Measurements from ENCODE around the gene WDTC1. TPM values are rescaled to one million over a fixed set of nuclear protein-coding genes. Genes with fewer than 3 reads are reported as not detected.
"Not testable (repeated sequence)": the region's sequence is repeated elsewhere in the genome, so short reads cannot be mapped to it uniquely, and the experiment has no call there.

The WDTC1 gene
- polyA plus RNA-seq, 3 donors from 2014 or later = 3.2 to 16.4 (median 5.6) TPM

DNA sequence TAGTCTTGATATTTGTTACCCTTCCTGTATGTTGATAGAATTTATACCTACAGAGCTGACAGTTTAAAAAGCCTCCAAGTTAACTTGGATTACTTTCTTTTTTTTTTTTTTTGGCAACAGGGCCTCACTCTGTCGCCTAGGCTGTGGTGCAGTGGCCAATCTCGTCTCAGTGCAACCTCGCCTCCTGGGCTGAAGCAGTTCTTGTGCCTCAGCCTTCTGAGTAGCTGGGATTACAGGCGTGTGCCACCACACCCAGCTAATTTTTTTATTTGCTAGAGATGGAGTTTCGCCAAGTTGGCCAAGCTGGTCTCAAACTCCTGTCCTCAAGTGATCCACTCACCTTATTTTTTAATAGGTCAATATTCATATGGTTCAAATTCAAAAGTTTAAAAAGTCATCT is 32.7 kb downstream of the WDTC1 start:
- peaks cover 3 to 6% of the 10 kb centered on the region in 2 donors for H3K4me1 Mint-ChIP-seq
- no peak for DNase-seq
- peaks cover 0 to 8% (median 7%) of the 10 kb centered on the region in 3 donors for H3K36me3 Mint-ChIP-seq
- H3K27ac Mint-ChIP-seq = no peak overlapping the region
- H3K9me3 Mint-ChIP-seq = no peaks in the 10 kb centered on the region
- H3K27me3 Mint-ChIP-seq (ENCODE audit: low read depth in 3 of 3) = no peaks in the 10 kb centered on the region
- no peak overlapping the region for H3K4me3 Mint-ChIP-seq

DNA sequence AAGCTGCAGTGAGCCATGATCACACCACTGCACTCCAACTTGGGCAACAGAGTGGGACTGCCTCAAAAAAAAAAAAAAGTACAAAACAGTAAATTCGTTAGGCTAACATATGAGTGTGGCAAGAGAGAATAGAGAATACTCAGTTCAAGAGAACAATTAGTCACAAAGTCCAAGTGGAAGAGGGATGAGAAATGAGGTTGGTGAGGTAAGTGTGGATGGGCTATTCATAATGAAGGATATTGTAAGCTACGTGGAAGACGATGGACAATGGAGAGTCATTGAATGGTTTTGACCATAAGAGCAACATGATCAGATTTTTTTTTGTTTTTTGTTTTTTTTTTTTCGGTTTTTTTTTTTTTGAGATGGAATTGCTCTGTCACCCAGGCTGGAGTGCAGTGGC is 34.8 kb downstream of the WDTC1 start:
- Mint-ChIP-seq H3K27ac (no peak overlapping the region), H3K4me3 (no peak overlapping the region), H3K9me3 (no peaks in the 10 kb centered on the region), H3K27me3 (ENCODE audit: low read depth in 3 of 3) (no peaks in the 10 kb centered on the region), H3K4me1 (peaks cover 3 to 6% of the 10 kb centered on the region in 2 donors), H3K36me3 (peaks cover 6 to 8% (median 8%) of the 10 kb centered on the region in 3 donors)
- DNase-seq = no peak

GRCh38 chr1:27274204-27274603 is 39.8 kb downstream of the WDTC1 start:
- no peak for DNase-seq
- H3K36me3 Mint-ChIP-seq = peaks cover 10 to 21% (median 11%) of the 10 kb centered on the region in 3 donors
- H3K4me3 Mint-ChIP-seq = no peak overlapping the region
- H3K4me1 Mint-ChIP-seq = peaks cover 17 to 29% of the 10 kb centered on the region in 2 donors
- no peaks in the 10 kb centered on the region for H3K9me3 Mint-ChIP-seq
- H3K27me3 Mint-ChIP-seq (ENCODE audit: low read depth in 3 of 3) = no peaks in the 10 kb centered on the region
- H3K27ac Mint-ChIP-seq = no peak overlapping the region

DNA sequence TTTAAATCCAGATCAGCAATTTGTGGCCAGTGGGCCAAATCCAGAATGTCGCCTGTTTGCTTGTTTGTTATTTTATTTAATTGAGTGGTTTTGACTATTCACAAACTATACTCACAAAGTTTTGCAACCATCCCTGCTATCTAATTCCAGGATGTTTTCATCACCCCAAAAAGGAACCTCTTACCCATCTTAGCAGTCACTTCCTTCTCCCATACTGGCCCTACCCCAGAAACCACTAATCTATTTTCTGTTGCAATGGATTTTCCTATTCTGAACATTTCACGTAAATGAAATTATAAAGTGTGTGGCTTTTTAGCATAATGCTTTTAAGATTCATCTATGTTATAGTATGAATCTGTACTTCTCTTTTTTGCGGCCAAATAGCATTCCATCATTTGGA is 41.3 kb downstream of the WDTC1 start:
- Mint-ChIP-seq H3K36me3 (peaks cover 7 to 21% (median 10%) of the 10 kb centered on the region in 3 donors), H3K4me3 (no peak overlapping the region), H3K9me3 (no peaks in the 10 kb centered on the region), H3K4me1 (peaks cover 16 to 25% of the 10 kb centered on the region in 2 donors), H3K27me3 (ENCODE audit: low read depth in 3 of 3) (no peaks in the 10 kb centered on the region), H3K27ac (peak overlapping the region in 1 of 6 donors; percentile 30)
- DNase-seq = no peak

DNA sequence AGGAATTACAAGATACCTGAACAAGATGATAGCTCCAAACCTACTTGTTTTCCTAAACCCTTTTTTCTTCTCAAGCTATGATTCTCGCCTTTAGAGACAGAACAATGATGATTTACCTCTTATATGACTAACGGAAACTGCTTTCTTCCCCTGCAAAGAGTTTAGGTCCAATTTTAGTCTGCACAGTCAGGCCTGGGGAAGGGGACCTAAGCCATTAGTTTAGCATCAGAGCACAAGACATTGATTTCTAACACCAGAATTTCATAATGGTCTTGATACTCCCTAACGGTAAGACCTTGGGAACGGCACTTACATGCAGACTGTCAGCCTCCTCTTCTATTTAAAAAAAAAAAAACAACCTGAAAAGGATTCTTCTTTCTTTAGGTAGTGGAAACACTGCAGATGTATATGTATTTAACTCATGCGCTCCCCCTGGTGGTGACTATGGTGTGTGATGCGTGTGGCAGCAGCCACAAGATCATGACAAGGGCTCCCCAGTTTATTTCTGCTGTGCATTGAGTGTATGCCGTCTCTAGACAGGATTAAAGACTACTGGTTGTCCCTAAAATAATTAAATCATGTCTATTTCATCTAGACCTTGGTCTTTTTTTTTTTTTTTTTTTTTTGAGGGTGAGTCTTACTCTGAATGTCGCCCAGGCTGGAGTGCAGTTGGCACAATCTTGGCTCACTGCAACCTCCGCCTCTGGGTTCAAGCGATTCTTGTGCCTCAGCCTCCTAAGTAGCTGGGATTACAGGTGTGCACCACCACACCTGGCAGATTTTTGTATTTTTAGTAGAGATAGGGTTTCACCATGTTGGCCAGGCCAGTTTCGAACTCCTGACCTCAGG is 50.2 kb downstream of the WDTC1 start:
- Mint-ChIP-seq H3K9me3 (no peaks in the 10 kb centered on the region), H3K36me3 (peaks cover 15 to 22% (median 16%) of the 10 kb centered on the region in 3 donors), H3K4me1 (peaks cover 0 to 2% of the 10 kb centered on the region in 2 donors), H3K4me3 (no peak overlapping the region), H3K27ac (peak overlapping the region in 2 of 6 donors; percentile 4 to 81), H3K27me3 (ENCODE audit: low read depth in 3 of 3) (peaks cover 0 to 3% (median 0%) of the 10 kb centered on the region in 3 donors)
- DNase-seq = peak; percentile 70 to 80 (median 71)

DNA sequence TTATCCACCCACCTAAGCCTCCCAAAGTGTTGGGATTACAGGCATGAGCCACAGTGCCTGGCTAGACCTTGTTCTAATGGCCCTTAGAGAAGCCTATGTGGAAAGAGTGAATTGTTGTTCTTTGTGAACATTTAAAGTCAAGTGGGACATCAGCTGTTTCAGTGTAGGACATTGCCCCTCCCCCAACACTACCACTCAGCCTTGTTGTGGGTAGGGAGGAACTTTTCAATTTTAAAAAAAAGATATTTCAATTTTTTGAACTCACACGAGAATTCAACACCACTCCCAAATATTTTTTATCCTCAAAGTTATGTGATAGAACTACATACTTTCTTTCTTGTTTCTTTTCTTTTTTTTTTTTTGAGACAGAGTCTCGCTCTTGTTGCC is 50.8 kb downstream of the WDTC1 start:
- H3K36me3 Mint-ChIP-seq = peaks cover 15 to 22% (median 16%) of the 10 kb centered on the region in 3 donors

GRCh38 chr1:27285821-27286220 is 51.4 kb downstream of the WDTC1 start:
- H3K4me1 Mint-ChIP-seq; DNase-seq; H3K27ac Mint-ChIP-seq; H3K27me3 Mint-ChIP-seq (ENCODE audit: low read depth in 3 of 3); H3K9me3 Mint-ChIP-seq; H3K4me3 Mint-ChIP-seq: not testable (repeated sequence)
- peaks cover 15 to 28% (median 21%) of the 10 kb centered on the region in 3 donors for H3K36me3 Mint-ChIP-seq

More for the DNA sequence above, 50.8 kb downstream of the WDTC1 start:
- DNase-seq = no peak
- H3K27me3 Mint-ChIP-seq (ENCODE audit: low read depth in 3 of 3) = peaks cover 0 to 3% (median 0%) of the 10 kb centered on the region in 3 donors
- H3K4me1 Mint-ChIP-seq = peaks cover 0 to 2% of the 10 kb centered on the region in 2 donors
- no peaks in the 10 kb centered on the region for H3K9me3 Mint-ChIP-seq
- no peak overlapping the region for H3K4me3 Mint-ChIP-seq
- no peak overlapping the region for H3K27ac Mint-ChIP-seq

- H3K27ac Mint-ChIP-seq; DNase-seq; H3K9me3 Mint-ChIP-seq; H3K4me3 Mint-ChIP-seq; H3K4me1 Mint-ChIP-seq; H3K27me3 Mint-ChIP-seq (ENCODE audit: low read depth in 3 of 3): not testable (repeated sequence)
- H3K36me3 Mint-ChIP-seq = peaks cover 15 to 31% (median 18%) of the 10 kb centered on the region in 3 donors
Observed at GRCh38 chr1:27289125-27289524, 54.7 kb downstream of the WDTC1 start.

DNA sequence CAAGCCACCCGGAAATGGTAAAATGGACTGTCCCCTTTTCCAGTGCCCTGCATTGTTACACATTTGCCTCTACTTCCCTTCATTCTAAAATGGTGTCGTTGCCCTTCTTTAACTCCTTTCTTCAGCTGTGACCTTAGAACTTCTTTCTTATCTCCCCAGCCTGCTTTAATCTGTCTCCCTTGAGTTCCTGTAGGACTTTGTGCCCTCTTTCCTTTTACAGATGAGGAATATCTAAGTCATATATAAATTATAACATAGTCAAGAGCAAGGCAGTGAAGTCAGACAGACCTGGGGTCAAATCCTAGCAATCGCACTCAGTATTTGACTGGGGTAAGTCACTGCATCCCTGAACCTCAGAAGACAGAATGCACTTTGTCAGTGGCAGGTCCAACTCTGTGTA is 56.1 kb downstream of the WDTC1 start:
- DNase-seq = no peak
- H3K4me1 Mint-ChIP-seq = no peaks in the 10 kb centered on the region
- peaks cover 19 to 35% (median 22%) of the 10 kb centered on the region in 3 donors for H3K36me3 Mint-ChIP-seq
- H3K27me3 Mint-ChIP-seq (ENCODE audit: low read depth in 3 of 3) = no peaks in the 10 kb centered on the region
- H3K9me3 Mint-ChIP-seq = no peaks in the 10 kb centered on the region
- no peak overlapping the region for H3K27ac Mint-ChIP-seq
- H3K4me3 Mint-ChIP-seq = no peak overlapping the region

- no peak overlapping the region for H3K27ac Mint-ChIP-seq
- H3K4me1 Mint-ChIP-seq = no peaks in the 10 kb centered on the region
- no peaks in the 10 kb centered on the region for H3K27me3 Mint-ChIP-seq (ENCODE audit: low read depth in 3 of 3)
- no peak for DNase-seq
- H3K9me3 Mint-ChIP-seq = no peaks in the 10 kb centered on the region
- peaks cover 19 to 39% (median 22%) of the 10 kb centered on the region in 3 donors for H3K36me3 Mint-ChIP-seq
- no peak overlapping the region for H3K4me3 Mint-ChIP-seq
Observed at GRCh38 chr1:27292106-27292505, 57.7 kb downstream of the WDTC1 start.

DNA sequence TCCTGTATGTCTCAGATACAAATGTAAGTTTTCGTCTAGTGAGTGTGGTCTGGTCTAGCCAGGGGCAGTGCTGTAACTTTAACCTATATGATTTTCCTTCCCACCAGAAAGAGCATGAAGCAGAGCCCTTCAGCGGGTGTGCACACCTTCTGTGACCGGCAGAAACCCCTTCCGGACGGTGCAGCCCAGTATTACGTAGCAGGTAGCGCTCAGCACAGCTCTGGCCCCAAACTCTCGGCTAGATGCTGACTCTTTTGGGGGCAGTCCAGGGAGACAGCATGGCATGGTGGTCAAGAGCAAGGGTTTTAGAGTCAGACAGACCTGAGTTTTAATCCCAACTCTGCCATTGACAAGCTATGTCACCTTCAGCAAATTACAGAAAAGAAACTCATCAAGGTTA is 59.5 kb downstream of the WDTC1 start:
- Mint-ChIP-seq H3K4me1 (no peaks in the 10 kb centered on the region), H3K9me3 (no peaks in the 10 kb centered on the region), H3K4me3 (no peak overlapping the region), H3K27me3 (ENCODE audit: low read depth in 3 of 3) (no peaks in the 10 kb centered on the region), H3K36me3 (peaks cover 12 to 32% (median 20%) of the 10 kb centered on the region in 3 donors), H3K27ac (no peak overlapping the region)
- no peak for DNase-seq

- Mint-ChIP-seq H3K27me3 (ENCODE audit: low read depth in 3 of 3) (peaks cover 0 to 2% (median 0%) of the 10 kb centered on the region in 3 donors), H3K9me3 (no peaks in the 10 kb centered on the region), H3K27ac (no peak overlapping the region), H3K36me3 (peaks cover 14 to 23% (median 15%) of the 10 kb centered on the region in 3 donors), H3K4me1 (peaks cover 0 to 3% of the 10 kb centered on the region in 2 donors), H3K4me3 (no peak overlapping the region)
- DNase-seq = peak; percentile 35 to 50 (median 42)
Observed at GRCh38 chr1:27296773-27297291, 62.4 kb downstream of the WDTC1 start.

GRCh38 chr1:27297903-27298302 is 63.5 kb downstream of the WDTC1 start:
- DNase-seq = no peak
- H3K36me3 Mint-ChIP-seq = peaks cover 15 to 25% (median 18%) of the 10 kb centered on the region in 3 donors
- peaks cover 0 to 3% of the 10 kb centered on the region in 2 donors for H3K4me1 Mint-ChIP-seq
- H3K4me3 Mint-ChIP-seq = no peak overlapping the region
- peaks cover 0 to 2% (median 0%) of the 10 kb centered on the region in 3 donors for H3K27me3 Mint-ChIP-seq (ENCODE audit: low read depth in 3 of 3)
- no peak overlapping the region for H3K27ac Mint-ChIP-seq
- H3K9me3 Mint-ChIP-seq = no peaks in the 10 kb centered on the region

DNA sequence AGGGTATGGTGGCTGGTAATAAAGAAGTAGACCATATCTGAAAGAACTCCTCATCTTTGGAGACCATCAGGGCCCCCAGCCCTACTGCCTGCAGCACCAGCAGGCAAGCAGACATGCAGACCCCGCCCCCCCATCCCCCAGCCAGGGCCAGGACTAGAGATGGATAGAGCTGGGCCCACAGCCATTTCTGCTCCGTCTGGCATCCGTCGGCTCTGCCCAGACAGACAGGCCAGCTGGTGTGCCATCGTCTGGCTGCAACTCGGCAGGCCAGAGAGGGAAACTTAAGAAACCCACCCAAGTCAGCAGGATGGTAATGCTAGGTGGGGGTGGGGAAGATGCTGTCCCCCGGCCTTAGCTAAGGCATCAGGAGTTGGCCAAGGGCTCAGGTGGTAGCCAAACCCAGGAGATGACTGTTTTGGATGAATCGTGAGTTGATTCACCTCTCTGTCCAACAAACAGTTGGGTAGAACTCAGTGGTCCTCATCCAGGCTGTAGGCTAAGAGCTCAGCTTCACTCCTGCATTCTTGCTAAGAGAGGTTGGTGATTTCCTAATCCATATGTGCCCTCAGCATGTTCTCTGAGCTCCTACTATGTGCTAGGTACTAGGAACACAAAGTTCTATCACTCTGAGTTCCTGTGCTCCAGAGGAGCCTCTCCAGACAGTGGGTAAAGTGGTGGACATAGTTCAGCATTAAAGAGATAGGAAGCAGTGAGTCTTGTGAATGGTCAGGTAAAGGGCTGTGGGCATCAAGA is 64.4 kb downstream of the WDTC1 start:
- no peak overlapping the region for H3K27ac Mint-ChIP-seq
- H3K4me1 Mint-ChIP-seq = peaks cover 0 to 3% of the 10 kb centered on the region in 2 donors

More for the DNA sequence above, 64.4 kb downstream of the WDTC1 start:
- Mint-ChIP-seq H3K4me3 (no peak overlapping the region), H3K36me3 (peaks cover 12 to 23% (median 14%) of the 10 kb centered on the region in 3 donors), H3K9me3 (no peaks in the 10 kb centered on the region), H3K27me3 (ENCODE audit: low read depth in 3 of 3) (peaks cover 0 to 2% (median 0%) of the 10 kb centered on the region in 3 donors)
- no peak for DNase-seq

Data from immature natural killer cell (primary cell).